ENCODE results near the gene GPR141. TPM values are rescaled to one million over a fixed set of nuclear protein-coding genes. Genes with fewer than 3 reads are reported as not detected.

Gene GPR141
- total and polyA plus RNA-seq, 9 of the 15 experiments (the other 6 are each of a cell fraction or from before 2014, with no cell fraction given), result not detected

DNA sequence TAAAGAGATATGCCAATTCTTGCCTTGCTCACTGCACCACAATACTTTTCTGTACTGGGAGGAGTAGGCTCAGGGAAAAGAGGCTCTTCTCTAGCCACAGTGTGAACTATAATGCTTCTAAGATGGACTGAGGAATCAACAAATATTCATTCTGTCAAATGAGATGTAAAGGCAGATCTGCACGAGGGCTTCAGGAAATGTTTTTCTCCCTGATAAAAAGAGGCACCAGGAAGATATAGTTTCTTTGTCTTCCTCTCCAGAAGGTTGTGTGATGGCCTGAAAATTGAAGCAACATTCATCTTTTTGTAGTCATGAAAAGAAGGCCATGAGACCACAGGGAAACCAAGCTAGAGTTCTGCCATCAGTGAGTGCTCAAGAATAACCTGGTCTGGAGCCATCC lies 85.7 kb downstream of the GPR141 start:
- FAIRE-seq, result no peak
- CTCF ChIA-PET (ENCODE audit: low intra/inter-chr PET ratio), result no interaction called here
- Histone ChIP-seq H3K4me1 (replicated peaks in 1 of 2; ENCODE audit: control insufficient read depth in 2 of 2, insufficient read depth in 2 of 2, low read length in 2 of 2) (no peaks in the 10 kb centered on the region; a peak in 2 of 5 replicates), H3K4me3 (no peak overlapping the region), H3K27ac (ENCODE audit: extremely low read depth, low read depth, low read length) (no peak overlapping the region), H3K9me3 (replicated peaks; ENCODE audit: control insufficient read depth, insufficient read depth, low read depth, low read length) (no peaks in the 10 kb centered on the region), H3K36me3 (ENCODE audit: control insufficient read depth, insufficient read depth, low read length) (no peaks in the 10 kb centered on the region), H3K9ac (ENCODE audit: insufficient read depth in 1 of 2, low read depth in 2 of 2, low read length in 2 of 2) (no peak overlapping the region), H3K4me2 (ENCODE audit: insufficient read depth, low read length) (no peak overlapping the region), H3K27me3 (ENCODE audit: control insufficient read depth in 2 of 2, insufficient read depth in 2 of 2, low read length in 2 of 2) (no peaks in the 10 kb centered on the region), H3K79me2 (ENCODE audit: control insufficient read depth, insufficient read depth, low read length) (no peaks in the 10 kb centered on the region), H2AFZ (ENCODE audit: low read depth, low read length) (no peak overlapping the region), H4K20me1 (replicated peaks; ENCODE audit: control insufficient read depth, insufficient read depth, low read length) (no peaks in the 10 kb centered on the region), H3K9me1 (ENCODE audit: control insufficient read depth, insufficient read depth, low read length) (no peaks in the 10 kb centered on the region)
- intact Hi-C loops (cut with micrococcal nuclease) (no loop called here), in situ Hi-C loops (cut with MboI) (no loop called here)
- TF ChIP-seq, protein P1, sequence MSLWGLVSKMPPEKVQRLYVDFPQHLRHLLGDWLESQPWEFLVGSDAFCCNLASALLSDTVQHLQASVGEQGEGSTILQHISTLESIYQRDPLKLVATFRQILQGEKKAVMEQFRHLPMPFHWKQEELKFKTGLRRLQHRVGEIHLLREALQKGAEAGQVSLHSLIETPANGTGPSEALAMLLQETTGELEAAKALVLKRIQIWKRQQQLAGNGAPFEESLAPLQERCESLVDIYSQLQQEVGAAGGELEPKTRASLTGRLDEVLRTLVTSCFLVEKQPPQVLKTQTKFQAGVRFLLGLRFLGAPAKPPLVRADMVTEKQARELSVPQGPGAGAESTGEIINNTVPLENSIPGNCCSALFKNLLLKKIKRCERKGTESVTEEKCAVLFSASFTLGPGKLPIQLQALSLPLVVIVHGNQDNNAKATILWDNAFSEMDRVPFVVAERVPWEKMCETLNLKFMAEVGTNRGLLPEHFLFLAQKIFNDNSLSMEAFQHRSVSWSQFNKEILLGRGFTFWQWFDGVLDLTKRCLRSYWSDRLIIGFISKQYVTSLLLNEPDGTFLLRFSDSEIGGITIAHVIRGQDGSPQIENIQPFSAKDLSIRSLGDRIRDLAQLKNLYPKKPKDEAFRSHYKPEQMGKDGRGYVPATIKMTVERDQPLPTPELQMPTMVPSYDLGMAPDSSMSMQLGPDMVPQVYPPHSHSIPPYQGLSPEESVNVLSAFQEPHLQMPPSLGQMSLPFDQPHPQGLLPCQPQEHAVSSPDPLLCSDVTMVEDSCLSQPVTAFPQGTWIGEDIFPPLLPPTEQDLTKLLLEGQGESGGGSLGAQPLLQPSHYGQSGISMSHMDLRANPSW (CRISPR knock-in tag; IDR thresholded peaks at IDR 0.05), result no peak
- TF ChIP-seq, protein P2, sequence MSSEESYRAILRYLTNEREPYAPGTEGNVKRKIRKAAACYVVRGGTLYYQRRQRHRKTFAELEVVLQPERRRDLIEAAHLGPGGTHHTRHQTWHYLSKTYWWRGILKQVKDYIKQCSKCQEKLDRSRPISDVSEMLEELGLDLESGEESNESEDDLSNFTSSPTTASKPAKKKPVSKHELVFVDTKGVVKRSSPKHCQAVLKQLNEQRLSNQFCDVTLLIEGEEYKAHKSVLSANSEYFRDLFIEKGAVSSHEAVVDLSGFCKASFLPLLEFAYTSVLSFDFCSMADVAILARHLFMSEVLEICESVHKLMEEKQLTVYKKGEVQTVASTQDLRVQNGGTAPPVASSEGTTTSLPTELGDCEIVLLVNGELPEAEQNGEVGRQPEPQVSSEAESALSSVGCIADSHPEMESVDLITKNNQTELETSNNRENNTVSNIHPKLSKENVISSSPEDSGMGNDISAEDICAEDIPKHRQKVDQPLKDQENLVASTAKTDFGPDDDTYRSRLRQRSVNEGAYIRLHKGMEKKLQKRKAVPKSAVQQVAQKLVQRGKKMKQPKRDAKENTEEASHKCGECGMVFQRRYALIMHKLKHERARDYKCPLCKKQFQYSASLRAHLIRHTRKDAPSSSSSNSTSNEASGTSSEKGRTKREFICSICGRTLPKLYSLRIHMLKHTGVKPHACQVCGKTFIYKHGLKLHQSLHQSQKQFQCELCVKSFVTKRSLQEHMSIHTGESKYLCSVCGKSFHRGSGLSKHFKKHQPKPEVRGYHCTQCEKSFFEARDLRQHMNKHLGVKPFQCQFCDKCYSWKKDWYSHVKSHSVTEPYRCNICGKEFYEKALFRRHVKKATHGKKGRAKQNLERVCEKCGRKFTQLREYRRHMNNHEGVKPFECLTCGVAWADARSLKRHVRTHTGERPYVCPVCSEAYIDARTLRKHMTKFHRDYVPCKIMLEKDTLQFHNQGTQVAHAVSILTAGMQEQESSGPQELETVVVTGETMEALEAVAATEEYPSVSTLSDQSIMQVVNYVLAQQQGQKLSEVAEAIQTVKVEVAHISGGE (CRISPR knock-in tag; IDR thresholded peaks at IDR 0.05), result 0 out of 6 replicates have a peak, but pooled peaks of 1 of the 3 experiments have one; percentile 9
- no TSS peak for BruUV-seq (replicated peaks)
- POLR2A ChIA-PET, result interaction anchor here (0.8 kb wide), 1 partner anchor 13 kb away, joined by 3 read pairs; no protein-coding TSS in a partner anchor
- no peak for DNase-seq (ENCODE audit: extremely low read depth in 1 of 4, low spot score in 3 of 4)
- WGBS (ENCODE audit: insufficient coverage, low coverage, missing lambda C conversion rate), result 0% methylated on average over 1 of the region's 1 CpG
- ATAC-seq, result no peak

Data from K562 (cell line).